Measurements from ENCODE around the gene SLC5A1. TPM values are rescaled to one million over a fixed set of nuclear protein-coding genes. Genes with fewer than 3 reads are reported as not detected.

SLC5A1 gene
- 0.02 to 0.24 TPM (median 0.15 TPM) in 3 of 5 replicates, not detected in the others for total RNA-seq (2022; extraction: Qiagen RNA extraction; ENCODE audit: low read depth)

GRCh38 chr22:32042924-32043323, at the start of gene SLC5A1:
Gene SLC5A1 (plus strand): TSS chr22:32043261. CDS start chr22:32043282, 21 bp downstream.

GRCh38 chr22:32158712-32159533, 115.9 kb downstream of the SLC5A1 start, which contains the start of gene C22orf42:
Gene C22orf42 (minus strand): TSS chr22:32159303. CDS start chr22:32159215, 88 bp downstream.

Other genes with a start within 250 kb of the SLC5A1 start
- gene YWHAH, start 98.7 kb upstream of the SLC5A1 start, total RNA-seq (2022; extraction: Qiagen RNA extraction; ENCODE audit: low read depth) = 124 to 146 TPM (median 142 TPM) in 5 replicates
- not detected in 5 replicates for gene C22orf42, start 116.0 kb downstream of the SLC5A1 start, total RNA-seq (2022; extraction: Qiagen RNA extraction; ENCODE audit: low read depth)
- 0.11 to 0.49 TPM (median 0.19 TPM) in 4 of 5 replicates, not detected in the other for gene RFPL2, start 161.8 kb downstream of the SLC5A1 start, total RNA-seq (2022; extraction: Qiagen RNA extraction; ENCODE audit: low read depth)
- gene SLC5A4, start 212.1 kb downstream of the SLC5A1 start, total RNA-seq (2022; extraction: Qiagen RNA extraction; ENCODE audit: low read depth) = not detected in 5 replicates

Measured in A549 treated with GW870086 at 1 μM for 4 hours (cell line).